ENCODE measurements around the gene UTP25.

The UTP25 gene

DNA sequence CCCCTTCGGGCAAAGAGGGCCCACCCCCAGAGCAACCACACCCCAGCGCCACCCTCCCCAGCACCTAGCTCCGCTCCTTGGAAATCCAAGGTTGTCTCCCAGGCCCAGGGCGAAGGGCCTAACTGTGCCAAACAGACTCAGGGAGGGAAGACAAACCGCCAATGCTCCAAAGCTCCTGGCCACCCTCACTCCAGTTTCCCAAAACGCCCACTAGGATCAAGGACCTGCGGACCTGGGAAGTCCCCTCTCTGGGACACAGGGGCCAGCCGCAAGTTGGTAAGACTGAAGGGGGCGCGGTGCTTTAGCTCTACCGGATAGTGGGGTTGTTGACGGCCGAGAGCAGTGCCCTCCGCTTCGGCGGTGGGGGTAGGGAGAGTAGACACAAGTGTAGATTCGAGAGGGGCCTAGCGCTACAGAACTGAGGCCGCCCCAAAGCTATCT lies 22.4 kb upstream of the UTP25 start:
- TF ChIP-seq CTCF (conservative IDR thresholded peaks at IDR 0.05; ENCODE audit: control insufficient read depth, insufficient read depth, low read depth, low read length): no peak
- H3K4me3 ChIP-seq (ENCODE audit: control insufficient read depth, low read depth, low read length): no peak overlapping the region
- DNase-seq (ENCODE audit: low read depth): no peak

DNA sequence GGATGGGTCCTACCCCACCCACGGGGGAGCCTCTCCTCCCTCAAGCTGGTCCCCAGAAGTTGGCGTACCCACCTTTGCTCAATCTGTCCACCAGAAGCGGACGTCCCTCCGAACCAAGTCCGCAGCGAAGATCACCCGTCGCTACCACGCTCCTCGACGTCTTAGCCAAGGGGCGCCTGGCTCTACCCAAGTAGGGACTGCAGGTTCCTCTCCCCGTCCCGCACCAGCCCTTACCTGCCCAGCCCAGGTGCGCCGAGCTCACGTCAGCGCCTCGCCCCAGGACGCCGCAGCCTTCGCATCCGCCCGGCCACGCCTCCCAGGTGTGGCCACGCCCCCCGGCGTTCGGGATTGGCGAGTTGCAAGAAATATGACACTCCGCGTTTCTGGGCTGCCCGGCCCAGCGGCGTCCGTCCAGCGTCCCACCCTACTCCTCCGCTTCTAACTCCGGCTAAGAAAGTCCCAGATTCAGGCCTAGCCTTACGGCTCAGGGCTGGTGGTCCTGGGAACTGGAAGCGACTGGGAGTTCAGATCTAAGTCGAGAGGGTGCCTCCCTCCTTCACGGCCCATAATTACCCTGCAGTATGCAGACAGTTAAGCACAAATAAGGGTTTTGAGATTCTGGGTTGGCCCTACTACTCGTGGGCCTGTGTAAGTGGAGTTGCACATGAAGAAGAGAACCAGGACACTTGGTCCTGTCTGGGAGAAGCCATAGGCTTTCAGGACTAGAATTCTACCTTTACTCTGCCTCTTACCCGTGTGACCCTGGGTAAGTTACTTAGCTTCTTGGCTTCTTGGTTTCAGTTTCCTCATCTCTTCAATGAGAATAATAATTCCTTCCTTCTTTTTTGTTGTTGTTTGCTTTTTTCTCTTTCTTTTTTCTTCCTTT lies 21.7 kb upstream of the UTP25 start, which contains the start of gene IRF6:
TSS of gene IRF6 (minus strand) at position 268 of the 886 bp plus-strand sequence. CDS start 4,729 bp downstream, outside the sequence.
- DNase-seq (ENCODE audit: low read depth): peak; percentile 49
- H3K4me3 ChIP-seq (ENCODE audit: control insufficient read depth, low read depth, low read length): no peak within 1 kb of the TSS
- TF ChIP-seq CTCF (conservative IDR thresholded peaks at IDR 0.05; ENCODE audit: control insufficient read depth, insufficient read depth, low read depth, low read length): no peak

DNA sequence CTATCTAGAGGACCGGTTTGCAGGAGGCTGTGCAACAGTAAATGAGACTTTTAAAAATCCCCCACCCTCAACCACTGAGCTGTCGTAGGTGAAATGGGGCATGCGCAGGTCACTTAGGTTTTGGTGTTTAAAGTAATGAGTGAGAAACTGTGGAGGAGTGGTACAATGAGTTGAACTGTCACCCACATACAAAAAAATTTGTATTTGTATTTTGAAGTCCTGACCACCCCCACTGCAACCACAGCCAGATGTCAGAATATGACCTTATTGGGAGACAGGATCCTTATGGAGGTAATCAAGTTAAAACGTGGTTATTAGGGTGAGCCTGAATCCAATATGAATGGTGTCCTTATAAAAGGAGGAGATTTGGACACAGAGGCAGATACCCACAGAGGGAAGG lies 20.3 kb upstream of the UTP25 start:
- no peak for DNase-seq (ENCODE audit: low read depth)
- TF ChIP-seq CTCF (conservative IDR thresholded peaks at IDR 0.05; ENCODE audit: control insufficient read depth, insufficient read depth, low read depth, low read length): no peak
- H3K4me3 ChIP-seq (ENCODE audit: control insufficient read depth, low read depth, low read length): no peak overlapping the region

GRCh38 chr1:209808059-209808581 lies 19.7 kb upstream of the UTP25 start:
- TF ChIP-seq CTCF (conservative IDR thresholded peaks at IDR 0.05; ENCODE audit: control insufficient read depth, insufficient read depth, low read depth, low read length): no peak
- no peak overlapping the region for H3K4me3 ChIP-seq (ENCODE audit: control insufficient read depth, low read depth, low read length)
- DNase-seq (ENCODE audit: low read depth): peak; percentile 97

GRCh38 chr1:209809611-209810010 lies 18.2 kb upstream of the UTP25 start:
- no peak for TF ChIP-seq CTCF (conservative IDR thresholded peaks at IDR 0.05; ENCODE audit: control insufficient read depth, insufficient read depth, low read depth, low read length)
- no peak for DNase-seq (ENCODE audit: low read depth)
- H3K4me3 ChIP-seq (ENCODE audit: control insufficient read depth, low read depth, low read length): no peak overlapping the region

DNA sequence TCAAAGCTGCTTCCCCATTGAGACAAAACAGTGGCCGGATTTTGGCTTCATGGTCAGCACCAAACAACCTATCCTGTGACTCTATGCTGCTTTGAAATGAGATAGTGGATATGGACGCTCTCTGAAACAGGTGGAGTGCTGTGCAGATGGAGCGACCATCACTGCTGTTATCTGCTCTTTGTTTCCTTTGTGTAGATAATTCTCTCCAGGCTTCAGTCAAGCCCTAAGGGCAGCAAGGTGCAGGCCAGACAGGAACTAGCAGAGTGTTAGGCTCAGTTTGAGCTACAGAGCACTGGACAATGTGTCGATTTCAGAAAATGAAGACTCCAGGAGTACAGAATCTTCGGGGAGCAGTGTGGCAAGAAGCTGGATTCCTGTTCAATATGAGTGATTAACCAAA lies 17.0 kb upstream of the UTP25 start:
- DNase-seq (ENCODE audit: low read depth): no peak
- no peak for TF ChIP-seq CTCF (conservative IDR thresholded peaks at IDR 0.05; ENCODE audit: control insufficient read depth, insufficient read depth, low read depth, low read length)
- H3K4me3 ChIP-seq (ENCODE audit: control insufficient read depth, low read depth, low read length): no peak overlapping the region

Data from fibroblast of mammary gland (primary cell).